ENCODE results near the gene ART1.
A peak's percentile ranks its signal among the peaks of the same experiment; 100 is the strongest.

The ART1 gene

DNA sequence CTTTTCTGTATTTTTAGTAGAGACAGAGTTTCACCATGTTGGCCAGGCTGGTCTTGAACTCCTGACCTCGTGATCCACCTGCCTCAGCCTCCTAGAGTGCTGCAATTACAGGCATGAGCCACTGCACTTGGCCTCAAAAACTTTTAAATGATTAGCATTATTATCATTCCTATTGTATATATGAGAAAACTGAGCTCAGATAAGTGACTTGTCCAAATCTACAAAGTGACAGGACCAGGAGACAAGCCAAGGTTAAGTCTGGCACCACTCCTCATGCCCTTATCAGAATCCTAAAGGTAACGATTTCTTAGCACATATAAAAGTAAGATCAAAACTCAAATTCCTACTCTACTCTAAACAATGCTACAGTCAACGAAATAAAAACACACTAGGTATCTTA is 58.5 kb downstream of the ART1 start:
- H3K4me3 ChIP-seq (ENCODE audit: low read depth, low read length), result no peak overlapping the region
- DNase-seq (ENCODE audit: low read depth), result no peak

- DNase-seq (ENCODE audit: low read depth), result no peak
- H3K4me3 ChIP-seq (ENCODE audit: low read depth, low read length), result no peak overlapping the region
Measured at GRCh38 chr11:3707176-3707575, 62.2 kb downstream of the ART1 start.

DNA sequence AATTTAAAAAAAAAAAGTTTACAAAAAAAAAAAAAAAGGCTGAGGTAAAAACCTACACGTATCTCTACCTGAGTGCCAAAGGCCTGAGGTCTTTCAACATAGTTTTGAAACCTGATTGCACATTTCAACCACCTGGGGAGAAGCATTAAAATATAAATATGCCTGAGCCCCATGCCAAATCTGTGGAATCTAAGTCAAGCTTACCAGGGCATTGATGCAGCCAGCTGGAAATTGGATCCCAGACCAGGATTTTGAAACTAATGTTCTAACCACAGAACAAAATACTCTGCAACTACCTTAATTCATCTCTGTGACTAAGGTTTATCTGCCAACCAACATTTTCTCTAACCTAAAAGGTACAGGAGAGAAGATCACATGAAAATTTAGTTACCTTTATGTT is 65.0 kb downstream of the ART1 start:
- H3K4me3 ChIP-seq (ENCODE audit: low read depth, low read length), result no peak overlapping the region
- DNase-seq (ENCODE audit: low read depth), result no peak

- DNase-seq (ENCODE audit: low read depth), result peak; percentile 23
- no peak overlapping the region for H3K4me3 ChIP-seq (ENCODE audit: low read depth, low read length)
Measured at GRCh38 chr11:3710485-3711259, 65.7 kb downstream of the ART1 start.

DNA sequence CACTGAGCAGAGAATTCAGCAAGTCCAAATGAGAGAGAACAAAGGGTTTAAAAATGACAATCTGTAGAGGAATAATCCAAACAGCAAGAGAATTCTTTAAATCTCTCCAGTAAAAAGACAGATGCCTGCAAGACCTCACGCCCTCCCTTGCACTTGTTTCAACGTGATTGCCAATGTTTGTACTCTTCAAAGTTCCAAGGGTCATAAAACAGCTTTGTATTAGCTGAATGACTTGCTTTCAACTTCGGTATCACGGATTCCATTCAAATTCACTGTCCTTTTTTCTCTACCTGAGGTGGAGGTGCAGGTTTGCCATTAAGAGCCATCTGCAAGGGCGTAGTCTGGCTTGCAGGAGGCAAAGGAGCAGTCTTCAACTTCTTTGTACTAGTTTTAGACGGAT is 67.3 kb downstream of the ART1 start:
- no peak for DNase-seq (ENCODE audit: low read depth)
- H3K4me3 ChIP-seq (ENCODE audit: low read depth, low read length), result no peak overlapping the region
